NCI-H146 treated with DMSO at 0.1 percent for 48 hours (cell line): Measurements from ENCODE around the gene KCNJ3.

Experiments
- DNase-seq: peaks from one replicate; lab custom pipeline; 2025; ENCODE audit not compliant: unreplicated experiment; lab: John Stamatoyannopoulos, UW

The KCNJ3 gene

GRCh38 chr2:154706660-154707059 is 8.2 kb downstream of the KCNJ3 start:
- DNase-seq: no peak

GRCh38 chr2:154707994-154708575 is 9.6 kb downstream of the KCNJ3 start:
- no peak for DNase-seq

- DNase-seq: no peak
Observed at GRCh38 chr2:154709215-154709614, 10.7 kb downstream of the KCNJ3 start.

GRCh38 chr2:154710078-154710477 is 11.6 kb downstream of the KCNJ3 start:
- DNase-seq: no peak

GRCh38 chr2:154710685-154711084 is 12.2 kb downstream of the KCNJ3 start:
- DNase-seq: no peak

GRCh38 chr2:154713675-154714074 is 15.2 kb downstream of the KCNJ3 start:
- DNase-seq: no peak

GRCh38 chr2:154720651-154721050 is 22.2 kb downstream of the KCNJ3 start:
- DNase-seq: no peak

- no peak for DNase-seq
Observed at GRCh38 chr2:154724194-154724797, 25.8 kb downstream of the KCNJ3 start.

GRCh38 chr2:154740361-154740760 is 41.9 kb downstream of the KCNJ3 start:
- DNase-seq: no peak

GRCh38 chr2:154758871-154759270 is 60.4 kb downstream of the KCNJ3 start:
- no peak for DNase-seq

GRCh38 chr2:154762638-154763037 is 64.1 kb downstream of the KCNJ3 start:
- peak; percentile 1 for DNase-seq

- DNase-seq: no peak
Observed at GRCh38 chr2:154771664-154772284, 73.3 kb downstream of the KCNJ3 start.

GRCh38 chr2:154776825-154777224 is 78.3 kb downstream of the KCNJ3 start:
- DNase-seq: no peak

GRCh38 chr2:154794406-154794805 is 95.9 kb downstream of the KCNJ3 start:
- DNase-seq: no peak

GRCh38 chr2:154795651-154796050 is 97.2 kb downstream of the KCNJ3 start:
- no peak for DNase-seq

- DNase-seq: no peak
Observed at GRCh38 chr2:154804451-154804850, 106.0 kb downstream of the KCNJ3 start.

- no peak for DNase-seq
Observed at GRCh38 chr2:154813636-154814035, 115.1 kb downstream of the KCNJ3 start.

- peak; percentile 22 for DNase-seq
Observed at GRCh38 chr2:154814856-154815255, 116.4 kb downstream of the KCNJ3 start.

GRCh38 chr2:154825358-154825757 is 126.9 kb downstream of the KCNJ3 start:
- no peak for DNase-seq

GRCh38 chr2:154826827-154827226 is 128.3 kb downstream of the KCNJ3 start:
- no peak for DNase-seq

GRCh38 chr2:154827286-154827685 is 128.8 kb downstream of the KCNJ3 start:
- DNase-seq: no peak

- DNase-seq: no peak
Observed at GRCh38 chr2:154832711-154833110, 134.2 kb downstream of the KCNJ3 start.

- peak; percentile 48 for DNase-seq
Observed at GRCh38 chr2:154836632-154837031, 138.1 kb downstream of the KCNJ3 start.
